Mucosa of descending colon (tissue), 3 donors: ENCODE measurements around the gene HLCS. TPM values are rescaled to one million over a fixed set of nuclear protein-coding genes. Genes with fewer than 3 reads are reported as not detected.

ENCODE experiments used
- ATAC-seq: fragments of 200-7000 bp; cut with Tn5 transposase; one replicate; pipeline ENCODE4 v1.9.1; 2020; ENCODE audit warnings: mild to moderate bottlenecking, moderate library complexity
- DNase-seq, 3 donors: peaks; one replicate each; pipeline ENCODE4 v3.0.0-alpha.2; 2020
- H3K36me3 ChIP-seq: fragments of 200-600 bp; one replicate; pipeline ENCODE4 v1.8.0; 2021; ENCODE audit warnings: low read depth, mild to moderate bottlenecking
- H3K4me1 ChIP-seq: fragments of 200-600 bp; one replicate; pipeline ENCODE4 v1.8.0; 2021; ENCODE audit warnings: low read depth, mild to moderate bottlenecking
- H3K4me3 ChIP-seq: fragments of 200-600 bp; one replicate; pipeline ENCODE4 v1.8.0; 2021; ENCODE audit warnings: mild to moderate bottlenecking
- H3K9me3 ChIP-seq: fragments of 200-600 bp; one replicate; pipeline ENCODE4 v1.8.0; 2021; ENCODE audit warnings: mild to moderate bottlenecking
- CTCF ChIP-seq: fragments of 200-600 bp; IDR thresholded peaks from one replicate; pipeline ENCODE4 v1.8.0; 2022; ENCODE audit warnings: antibody characterized with exemption, mild to moderate bottlenecking
- intact Hi-C, 2 donors: fragments of 100-400 bp; cut with DNase I in 1 of 2; cut with micrococcal nuclease in 1 of 2; formaldehyde crosslinking; loops; one replicate each; pipeline versions ENCODE4 v1.11.0 to v1.11.1; 2022; cut with DNase I, micrococcal nuclease
- total RNA-seq, 3 donors: library from RNA; stranded (reverse); fragmentation: NEBNext Ultra II Directional in 2 of 3; extraction: Animal tissue kit (Norgen Biotek cat#: 25700) in 2 of 3; gene quantifications; one replicate each; pipeline versions ENCODE4 v1.2.1 to v1.2.4, GENCODE V29; 2021 to 2023
- donor health status: DM: no; HTN: no; CAD: no; lungs with moderate emphysema.
- donor health status: DM: no; HTN: no; CAD: no.
- donor health status: DM: no; HTN: yes; CAD: no.

HLCS gene
- total RNA-seq, 3 donors from 2014 or later = 13.3 to 16.7 (median 14.9) TPM

GRCh38 chr21:36848730-36849274 lies 117.7 kb downstream of the HLCS start:
- H3K9me3 ChIP-seq = no peaks in the 10 kb centered on the region
- TF ChIP-seq CTCF = no peak
- H3K4me1 ChIP-seq = no peaks in the 10 kb centered on the region
- H3K36me3 ChIP-seq = no peaks in the 10 kb centered on the region
- no peak for ATAC-seq
- H3K4me3 ChIP-seq = no peak overlapping the region
- DNase-seq = no peak
- intact Hi-C loops = no loop called here

DNA sequence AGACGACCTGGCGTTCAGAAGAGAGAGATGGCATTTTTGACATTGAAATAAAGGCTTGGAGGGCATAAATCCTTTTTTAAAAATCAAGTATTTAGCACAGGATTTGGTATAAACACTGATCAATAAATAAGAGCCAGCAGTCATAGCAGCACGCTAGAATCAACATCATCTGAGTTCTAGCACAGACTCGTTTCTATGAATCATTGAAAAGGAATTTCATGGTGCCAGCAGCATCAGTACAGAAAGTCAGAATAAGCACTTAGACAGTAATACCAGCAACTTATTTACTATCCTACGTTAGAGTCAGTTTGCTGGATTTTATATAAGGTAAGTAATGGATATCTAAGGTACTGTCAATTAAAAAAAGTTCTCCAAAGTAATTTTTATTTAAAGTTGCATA lies 119.3 kb downstream of the HLCS start:
- intact Hi-C loops = no loop called here
- no peak for ATAC-seq
- Histone ChIP-seq H3K4me3 (no peak overlapping the region), H3K4me1 (no peaks in the 10 kb centered on the region), H3K36me3 (no peaks in the 10 kb centered on the region), H3K9me3 (no peaks in the 10 kb centered on the region)
- DNase-seq = no peak
- no peak for TF ChIP-seq CTCF

GRCh38 chr21:36846631-36847030 lies 119.8 kb downstream of the HLCS start:
- H3K36me3 ChIP-seq = no peaks in the 10 kb centered on the region
- ATAC-seq (no peak), DNase-seq (no peak)

DNA sequence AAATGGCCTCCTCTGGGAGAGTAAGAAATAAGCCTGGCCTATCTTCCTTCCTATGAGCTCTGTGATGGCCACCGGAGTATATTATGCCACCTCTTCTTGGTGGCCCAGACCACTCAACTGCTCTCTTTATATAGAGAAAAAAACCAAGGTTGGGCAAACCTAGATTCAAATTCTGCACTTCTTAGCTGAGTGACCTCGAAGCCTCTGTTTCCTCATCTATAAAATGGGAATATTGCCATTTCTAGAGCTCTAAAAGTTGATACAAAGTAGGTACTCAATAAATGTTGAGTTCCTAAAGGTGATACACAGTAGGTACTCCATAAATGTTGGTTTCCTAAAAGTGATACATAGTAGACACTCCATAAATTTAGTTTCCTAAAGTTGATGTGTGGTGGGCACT lies 120.7 kb downstream of the HLCS start:
- no peak overlapping the region for H3K4me3 ChIP-seq
- H3K9me3 ChIP-seq = no peaks in the 10 kb centered on the region
- H3K4me1 ChIP-seq = no peaks in the 10 kb centered on the region
- no peak for ATAC-seq
- H3K36me3 ChIP-seq = no peaks in the 10 kb centered on the region
- intact Hi-C loops = no loop called here
- DNase-seq = no peak
- TF ChIP-seq CTCF = no peak

More at GRCh38 chr21:36846631-36847030, 119.8 kb downstream of the HLCS start:
- intact Hi-C loops = no loop called here
- H3K4me1 ChIP-seq = no peaks in the 10 kb centered on the region
- no peak overlapping the region for H3K4me3 ChIP-seq
- no peaks in the 10 kb centered on the region for H3K9me3 ChIP-seq
- no peak for TF ChIP-seq CTCF

DNA sequence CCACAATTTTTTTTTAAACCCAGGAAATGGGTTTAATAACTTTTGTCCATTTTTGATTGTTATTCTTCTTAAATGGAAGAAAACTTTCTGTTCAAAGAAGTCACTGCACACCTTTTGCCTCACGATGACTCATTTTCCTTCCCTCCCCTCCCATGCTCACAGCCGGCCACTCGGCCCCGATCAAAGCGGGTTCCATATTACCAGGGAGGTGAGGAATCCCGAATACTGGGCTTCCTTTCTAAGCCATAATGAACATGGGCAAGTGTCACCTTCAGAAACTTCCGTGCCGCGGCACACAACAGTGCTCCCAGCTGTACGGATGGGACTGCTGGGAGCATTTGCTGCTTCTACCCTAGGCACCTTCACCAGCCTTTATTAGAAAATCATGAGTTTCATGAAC lies 121.4 kb downstream of the HLCS start:
- no peaks in the 10 kb centered on the region for H3K36me3 ChIP-seq
- no peak overlapping the region for H3K4me3 ChIP-seq
- DNase-seq = no peak
- ATAC-seq = no peak
- no peak for TF ChIP-seq CTCF
- intact Hi-C loops = no loop called here
- no peaks in the 10 kb centered on the region for H3K9me3 ChIP-seq
- H3K4me1 ChIP-seq = no peaks in the 10 kb centered on the region

DNA sequence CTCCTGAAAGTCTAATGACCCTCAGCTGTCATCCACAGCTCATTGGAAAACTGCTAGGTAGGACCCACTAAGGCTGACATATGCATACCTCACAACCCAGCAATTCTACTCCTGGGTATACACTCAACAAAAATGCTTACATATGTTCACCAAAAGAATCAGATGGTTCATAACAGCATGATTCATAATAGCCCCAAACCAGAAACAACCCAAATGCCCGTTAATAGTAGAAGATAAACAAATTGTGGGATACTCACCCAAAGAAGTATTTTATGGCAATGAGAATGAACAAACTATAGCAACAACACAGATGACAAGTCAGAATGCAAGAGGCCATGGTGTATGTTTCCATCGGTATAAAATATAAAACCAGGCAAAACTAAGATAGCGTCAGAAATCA lies 124.6 kb downstream of the HLCS start:
- Histone ChIP-seq H3K4me1 (no peaks in the 10 kb centered on the region), H3K36me3 (no peaks in the 10 kb centered on the region), H3K4me3 (no peak overlapping the region), H3K9me3 (no peaks in the 10 kb centered on the region)
- ATAC-seq (no peak), DNase-seq (no peak)
- TF ChIP-seq CTCF = no peak
- intact Hi-C loops = no loop called here
